NB4 (cell line): Measurements from ENCODE around the gene CATSPER3.

ENCODE experiments used
- DNase-seq: peaks from one replicate; pipeline ENCODE4 v3.0.0; 2010; ENCODE audit warnings: low read depth
- H3K4me3 ChIP-seq: one replicate; pipeline ENCODE4 v1.5.1; 2011; ENCODE audit warnings: mild to moderate bottlenecking, low read depth, low read length, moderate library complexity
- MYC ChIP-seq: IDR thresholded peaks from 2 replicates; pipeline ENCODE4 v1.6.1; 2011; ENCODE audit warnings: low read depth, low read length
- POLR2A ChIP-seq: IDR thresholded peaks from 2 replicates; pipeline ENCODE4 v1.6.1; 2011; ENCODE audit warnings: mild to moderate bottlenecking; ENCODE audit not compliant: insufficient read length; ENCODE audit errors: extremely low read depth
- TF ChIP-seq, protein P1 (sequence below): IDR thresholded peaks from 2 replicates; pipeline ENCODE4 v1.6.1; 2011; ENCODE audit warnings: low read depth, low read length
- TF ChIP-seq, protein P2 (sequence below): IDR thresholded peaks from one replicate; pipeline ENCODE4 v1.5.1; 2012; ENCODE audit warnings: low read depth, low read length

The CATSPER3 gene

DNA sequence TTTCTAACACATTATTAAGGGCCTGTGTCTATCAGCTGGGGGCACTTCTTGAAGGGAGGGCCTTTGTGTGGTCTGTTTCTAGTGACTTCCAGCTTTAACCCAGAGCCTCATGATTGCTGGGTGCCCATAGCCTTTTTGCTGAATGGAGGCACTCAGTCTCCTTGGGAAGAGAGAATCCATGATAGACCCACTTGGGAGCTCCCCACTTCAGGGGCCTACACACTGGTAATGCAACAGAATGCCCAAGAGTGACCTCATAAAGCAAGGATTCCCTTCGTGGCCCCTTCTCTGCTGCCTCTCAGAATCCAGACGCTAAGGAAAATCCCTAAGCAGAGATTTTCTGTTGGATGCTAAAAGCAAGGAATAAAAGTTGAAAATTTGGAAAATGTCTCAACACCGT lies at the start of gene CATSPER3:
TSS of gene CATSPER3 (plus strand) at position 301 of the 400 bp plus-strand sequence. CDS start at position 386, 85 bp downstream.
- no peak within 1 kb of the TSS for H3K4me3 ChIP-seq
- no peak for DNase-seq

DNA sequence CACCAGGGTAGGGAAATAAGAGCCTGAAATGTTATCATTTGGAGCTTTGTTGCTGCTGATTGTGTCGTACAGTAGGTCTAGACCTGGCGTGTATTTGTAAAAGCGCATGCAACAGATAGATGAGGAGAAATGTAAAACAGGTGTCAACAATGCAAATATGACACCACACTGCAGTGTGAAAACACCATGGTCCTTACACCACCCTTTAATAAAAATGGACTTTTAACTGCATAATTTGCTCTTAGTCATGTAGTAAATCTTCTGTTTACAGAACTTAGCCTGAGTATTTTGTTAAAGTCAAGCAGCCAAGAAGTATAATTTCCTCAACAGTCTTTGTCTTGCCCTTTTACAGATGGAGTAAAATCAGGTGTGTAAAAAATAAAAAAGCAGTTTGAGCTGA lies 48.8 kb upstream of the CATSPER3 start:
- TF ChIP-seq, protein P1, sequence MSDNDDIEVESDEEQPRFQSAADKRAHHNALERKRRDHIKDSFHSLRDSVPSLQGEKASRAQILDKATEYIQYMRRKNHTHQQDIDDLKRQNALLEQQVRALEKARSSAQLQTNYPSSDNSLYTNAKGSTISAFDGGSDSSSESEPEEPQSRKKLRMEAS = no peak
- TF ChIP-seq POLR2A (no peak), MYC (no peak)
- TF ChIP-seq, protein P2, sequence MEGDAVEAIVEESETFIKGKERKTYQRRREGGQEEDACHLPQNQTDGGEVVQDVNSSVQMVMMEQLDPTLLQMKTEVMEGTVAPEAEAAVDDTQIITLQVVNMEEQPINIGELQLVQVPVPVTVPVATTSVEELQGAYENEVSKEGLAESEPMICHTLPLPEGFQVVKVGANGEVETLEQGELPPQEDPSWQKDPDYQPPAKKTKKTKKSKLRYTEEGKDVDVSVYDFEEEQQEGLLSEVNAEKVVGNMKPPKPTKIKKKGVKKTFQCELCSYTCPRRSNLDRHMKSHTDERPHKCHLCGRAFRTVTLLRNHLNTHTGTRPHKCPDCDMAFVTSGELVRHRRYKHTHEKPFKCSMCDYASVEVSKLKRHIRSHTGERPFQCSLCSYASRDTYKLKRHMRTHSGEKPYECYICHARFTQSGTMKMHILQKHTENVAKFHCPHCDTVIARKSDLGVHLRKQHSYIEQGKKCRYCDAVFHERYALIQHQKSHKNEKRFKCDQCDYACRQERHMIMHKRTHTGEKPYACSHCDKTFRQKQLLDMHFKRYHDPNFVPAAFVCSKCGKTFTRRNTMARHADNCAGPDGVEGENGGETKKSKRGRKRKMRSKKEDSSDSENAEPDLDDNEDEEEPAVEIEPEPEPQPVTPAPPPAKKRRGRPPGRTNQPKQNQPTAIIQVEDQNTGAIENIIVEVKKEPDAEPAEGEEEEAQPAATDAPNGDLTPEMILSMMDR = no peak
- no peak for DNase-seq
- no peak overlapping the region for H3K4me3 ChIP-seq

More for the DNA sequence above, at the start of gene CATSPER3:
- TF ChIP-seq, protein P2 = no peak
- no peak for TF ChIP-seq POLR2A
- TF ChIP-seq MYC = no peak
- TF ChIP-seq, protein P1 = no peak

DNA sequence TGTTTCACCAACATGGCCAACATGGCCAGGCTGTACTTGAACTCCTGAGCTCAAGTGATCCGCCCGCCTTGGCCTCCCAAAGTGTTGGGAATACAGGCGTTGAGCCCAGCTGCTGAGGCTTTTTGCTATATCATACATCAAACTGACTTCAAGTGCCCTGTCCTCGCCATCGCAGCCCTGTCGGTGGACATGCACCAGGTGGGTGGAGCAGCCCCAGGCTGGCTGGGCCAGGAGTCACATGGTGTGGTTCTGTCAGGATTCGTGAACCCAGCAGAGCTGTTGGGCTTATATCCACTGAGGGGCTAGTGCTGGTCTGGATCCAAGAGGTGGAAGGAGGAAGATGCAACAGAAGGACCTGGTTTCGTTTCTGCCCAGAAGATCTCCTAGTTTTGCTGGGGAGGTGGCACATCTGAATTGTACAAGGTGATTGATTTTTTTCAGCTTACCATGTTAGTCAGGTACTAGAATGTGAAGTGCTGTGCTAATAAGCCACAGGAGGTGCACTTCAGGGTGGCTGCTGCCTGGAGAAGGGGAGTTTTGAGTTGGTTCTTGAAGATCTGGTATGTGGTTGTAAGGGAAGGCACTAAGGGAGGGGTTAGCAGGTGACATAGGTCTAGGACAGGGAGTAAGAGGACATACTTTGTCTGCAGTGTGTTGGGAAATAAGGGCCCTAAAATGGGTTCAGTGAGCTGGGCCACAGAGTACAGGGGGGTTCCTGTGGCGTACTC lies 46.7 kb upstream of the CATSPER3 start:
- no peak for DNase-seq
- TF ChIP-seq, protein P2 = no peak
- TF ChIP-seq MYC (no peak), POLR2A (no peak)
- TF ChIP-seq, protein P1 = no peak
- no peak overlapping the region for H3K4me3 ChIP-seq

DNA sequence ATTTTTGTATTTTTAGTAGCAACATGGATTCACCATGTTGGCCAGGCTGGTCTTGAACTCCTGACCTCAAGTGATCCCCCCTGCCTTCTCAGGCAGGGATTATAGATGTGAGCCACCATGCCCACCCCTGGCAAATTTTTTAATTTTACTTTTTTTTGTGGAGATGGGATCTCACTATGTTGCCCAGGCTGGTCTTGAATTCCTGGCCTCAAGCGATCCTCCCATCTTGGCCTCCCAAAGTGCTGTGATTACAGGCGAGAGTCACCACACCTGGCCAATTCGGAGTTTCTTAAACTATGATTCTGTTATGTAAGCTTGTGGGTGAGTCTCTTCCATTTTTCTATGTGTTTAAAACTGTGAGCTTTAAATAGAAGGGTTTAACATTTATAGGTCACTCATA lies 35.2 kb upstream of the CATSPER3 start:
- no peak for DNase-seq
- H3K4me3 ChIP-seq = no peak overlapping the region
- TF ChIP-seq POLR2A (no peak), MYC (no peak)
- TF ChIP-seq, protein P2 = no peak
- TF ChIP-seq, protein P1 = no peak

DNA sequence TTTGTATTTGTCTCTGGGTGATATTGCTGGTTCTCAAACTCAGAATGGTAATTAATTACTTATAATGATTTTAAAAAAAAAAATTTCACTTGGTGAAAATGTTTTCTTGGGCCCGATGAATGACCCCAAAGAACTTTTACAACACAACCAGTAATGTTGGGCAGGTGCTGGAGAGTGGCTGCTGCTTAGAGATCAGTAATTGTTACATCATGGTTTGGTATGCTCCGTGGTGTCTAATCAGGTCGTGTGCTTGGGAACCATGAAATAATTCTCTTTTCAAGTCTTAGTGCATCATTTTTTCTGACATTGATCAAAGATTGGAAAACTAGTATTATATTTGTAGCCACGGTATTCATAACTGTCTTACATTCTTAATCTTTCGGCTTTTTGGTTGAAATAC lies 33.5 kb upstream of the CATSPER3 start:
- H3K4me3 ChIP-seq = no peak overlapping the region
- TF ChIP-seq MYC (no peak), POLR2A (no peak)
- TF ChIP-seq, protein P2 = no peak
- TF ChIP-seq, protein P1 = no peak
- no peak for DNase-seq
